HS-5 (cell line): ENCODE results near the gene FGFRL1.
"Not testable (repeated sequence)": the region's sequence is repeated elsewhere in the genome, so short reads cannot be mapped to it uniquely, and the experiment has no call there.

ENCODE experiments used
- DNase-seq: peaks from one replicate; pipeline ENCODE4 v3.0.0-alpha.2; 2012; ENCODE audit warnings: low read depth

FGFRL1 gene

GRCh38 chr4:992297-993110 lies 18.9 kb upstream of the FGFRL1 start:
- DNase-seq = no peak

- DNase-seq = no peak
These were observed 18.1 kb upstream of the FGFRL1 start, which contains the start of gene SLC26A1 for GRCh38 chr4:993111-994029. Gene SLC26A1, minus strand, starts transcription at chr4:993404. Its CDS starts 1,701 bp downstream, at chr4:991703.

- no peak for DNase-seq
These were observed 16.0 kb upstream of the FGFRL1 start for GRCh38 chr4:995311-996026.

- DNase-seq = no peak
These were observed 15.1 kb upstream of the FGFRL1 start for GRCh38 chr4:996030-996996.

GRCh38 chr4:996997-997374 lies 14.4 kb upstream of the FGFRL1 start:
- DNase-seq = no peak

- DNase-seq = no peak
These were observed 13.9 kb upstream of the FGFRL1 start for GRCh38 chr4:997375-998071.

GRCh38 chr4:998096-998691 lies 13.2 kb upstream of the FGFRL1 start:
- DNase-seq = no peak

GRCh38 chr4:999240-999863 lies 12.1 kb upstream of the FGFRL1 start:
- DNase-seq = not testable (repeated sequence)

GRCh38 chr4:999882-1000425 lies 11.5 kb upstream of the FGFRL1 start:
- DNase-seq = no peak

GRCh38 chr4:1000686-1001260 lies 10.7 kb upstream of the FGFRL1 start:
- no peak for DNase-seq

- no peak for DNase-seq
These were observed 9.8 kb upstream of the FGFRL1 start for GRCh38 chr4:1001561-1002130.

GRCh38 chr4:1002131-1002630 lies 9.2 kb upstream of the FGFRL1 start:
- DNase-seq = no peak

GRCh38 chr4:1002631-1003251 lies 8.7 kb upstream of the FGFRL1 start:
- DNase-seq = no peak

GRCh38 chr4:1003271-1004070 lies 8.0 kb upstream of the FGFRL1 start:
- DNase-seq = no peak

- no peak for DNase-seq
These were observed 7.4 kb upstream of the FGFRL1 start for GRCh38 chr4:1004071-1004418.

- no peak for DNase-seq
These were observed 6.6 kb upstream of the FGFRL1 start for GRCh38 chr4:1004557-1005485.
